Stromal cell of bone marrow (primary cell): ENCODE data around the gene C11orf52.
"Not testable (repeated sequence)": the region's sequence is repeated elsewhere in the genome, so short reads cannot be mapped to it uniquely, and the experiment has no call there.

Source experiments
- DNase-seq: peaks from one replicate; pipeline ENCODE4 v3.0.0-alpha.2; 2012; ENCODE audit warnings: low read depth

C11orf52 gene, protein sequence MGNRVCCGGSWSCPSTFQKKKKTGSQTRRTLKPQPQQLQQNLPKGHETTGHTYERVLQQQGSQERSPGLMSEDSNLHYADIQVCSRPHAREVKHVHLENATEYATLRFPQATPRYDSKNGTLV

GRCh38 chr11:111918390-111919256 is at the start of gene C11orf52:
C11orf52 (plus strand) TSS chr11:111918913; CDS start chr11:111918973, 60 bp downstream.
- no peak for DNase-seq

DNA sequence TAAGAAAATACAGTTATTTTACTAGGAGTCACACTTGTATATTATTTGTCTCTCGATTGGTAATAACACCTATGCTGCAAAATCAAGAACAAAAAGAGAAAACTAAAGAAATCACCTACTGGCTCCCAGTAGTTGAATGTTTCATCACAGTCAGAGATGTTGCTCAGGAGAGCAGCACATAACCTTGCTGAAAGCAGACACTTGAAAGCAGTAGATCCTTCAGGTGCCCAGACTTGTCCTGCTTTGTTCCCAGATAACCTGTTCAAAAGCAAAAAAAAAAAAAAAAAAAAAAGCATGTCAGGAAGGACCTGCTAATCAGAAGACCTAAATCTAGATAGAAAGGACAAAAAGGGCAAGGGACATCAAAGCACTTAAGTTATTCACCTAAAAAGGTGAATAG is 48.6 kb upstream of the C11orf52 start:
- DNase-seq: no peak

DNA sequence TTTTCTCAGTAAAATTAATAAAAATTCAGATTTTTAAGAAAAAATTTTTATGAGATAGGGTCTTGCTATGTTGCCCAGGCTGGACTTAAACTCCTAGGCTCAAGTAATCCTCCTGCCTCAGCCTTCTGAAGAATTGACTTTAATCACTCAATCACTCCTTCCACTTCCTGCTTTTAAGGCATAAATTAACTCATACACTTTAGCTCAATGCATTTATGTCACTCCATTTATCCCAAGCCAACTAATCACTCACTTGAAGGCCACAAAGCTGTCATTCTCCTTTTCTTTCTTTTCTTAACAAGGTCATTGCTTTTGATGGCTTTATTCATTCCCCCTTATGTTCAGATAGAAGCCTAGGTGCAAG is 48.2 kb upstream of the C11orf52 start:
- DNase-seq: no peak

DNA sequence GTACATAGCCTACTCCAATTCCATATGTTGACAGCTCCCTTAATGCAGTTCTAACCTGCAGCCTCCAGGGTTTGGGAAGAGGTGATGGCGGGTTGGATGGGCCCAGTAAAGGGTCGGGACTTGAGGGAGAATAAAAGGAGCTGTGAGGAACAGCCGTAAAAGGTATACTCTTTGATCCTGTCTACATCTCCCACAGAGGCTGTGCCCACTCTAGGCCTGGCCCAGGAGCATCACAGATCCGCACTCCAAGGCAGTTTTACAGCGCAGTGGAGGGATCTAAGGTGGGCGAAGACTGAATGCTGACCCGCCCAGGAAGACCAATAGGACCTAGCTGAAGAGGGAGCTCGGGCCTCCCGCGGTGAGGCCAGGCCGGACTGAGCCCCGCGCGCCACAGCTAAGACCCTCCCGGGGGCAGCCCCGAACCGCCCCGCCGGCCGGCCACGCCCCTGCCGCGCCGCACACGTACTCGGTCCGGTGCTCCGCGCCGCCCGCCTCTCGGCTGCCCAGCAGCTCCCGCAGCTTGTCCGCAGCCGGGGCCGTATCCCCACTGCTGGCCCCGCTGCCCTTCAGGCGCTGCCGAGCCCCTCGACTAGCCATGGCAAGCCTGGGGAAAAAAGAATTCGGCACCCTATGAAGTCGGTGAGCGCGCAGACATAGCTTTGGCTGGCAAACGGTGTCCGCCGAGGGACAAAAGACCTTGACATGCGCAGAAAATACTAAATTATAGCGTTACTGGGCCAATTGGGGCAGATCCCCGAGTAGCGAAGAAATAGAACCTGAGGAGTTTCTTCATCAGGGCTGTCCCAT is 47.6 kb upstream of the C11orf52 start, which contains the start of gene ALG9:
ALG9 (minus strand) TSS at position 696 of the 807 bp plus-strand sequence; CDS start at position 597, 99 bp downstream.
- peak; percentile 72 for DNase-seq

DNA sequence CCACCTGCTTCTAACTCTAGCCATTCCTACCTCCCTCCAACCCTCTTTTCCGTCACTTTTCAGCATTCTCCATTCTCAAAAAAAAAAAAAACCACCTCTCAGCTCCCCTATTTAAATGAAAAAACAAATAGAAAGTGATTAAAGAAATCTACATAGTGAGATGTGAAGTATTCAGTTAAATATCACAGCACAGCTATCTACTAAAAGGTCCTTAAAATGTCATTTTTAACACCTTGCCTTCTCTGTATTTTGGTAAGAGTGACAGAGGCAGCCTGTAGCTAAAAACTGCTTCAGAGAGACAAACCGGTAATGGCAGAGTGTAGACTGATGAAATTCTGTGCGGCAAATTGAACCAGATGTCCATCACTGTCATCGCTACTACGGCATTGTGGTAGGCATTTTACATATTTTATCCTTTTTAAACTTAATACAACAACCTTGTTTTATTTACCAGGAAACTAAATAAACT is 47.0 kb upstream of the C11orf52 start:
- no peak for DNase-seq

- DNase-seq: no peak
Observed at GRCh38 chr11:111878385-111878848, 40.3 kb upstream of the C11orf52 start.

GRCh38 chr11:111878849-111879636 is 39.7 kb upstream of the C11orf52 start, which contains the start of the genes CFAP68 and FDXACB1:
CFAP68 (plus strand) TSS chr11:111879541; CDS start chr11:111879561, 20 bp downstream.
FDXACB1 (minus strand) TSS chr11:111879165; CDS start chr11:111879132, 33 bp downstream.
- DNase-seq: peak; percentile 95

- DNase-seq: no peak
Observed at GRCh38 chr11:111879637-111879960, 39.1 kb upstream of the C11orf52 start.

- DNase-seq: no peak
Observed at GRCh38 chr11:111882202-111882601, 36.5 kb upstream of the C11orf52 start.

DNA sequence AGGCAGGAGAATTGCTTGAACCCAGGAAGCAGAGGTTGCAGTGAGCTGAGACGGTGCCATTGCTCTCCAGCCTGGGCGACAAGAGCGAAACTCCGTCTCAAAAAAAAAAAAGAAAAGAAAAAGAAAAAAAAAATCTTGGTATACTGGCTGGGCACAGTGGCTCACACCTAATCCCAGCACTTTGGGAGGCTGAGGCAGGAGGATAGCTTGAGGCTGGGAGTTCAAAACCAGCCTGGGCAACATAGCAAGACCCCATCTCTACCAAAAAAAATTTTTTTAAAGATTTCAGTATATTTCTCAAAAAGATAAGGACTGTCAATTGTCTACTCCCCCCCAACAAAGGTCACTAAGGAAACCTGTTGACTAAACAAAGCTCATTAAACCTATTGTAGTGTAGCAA is 33.7 kb upstream of the C11orf52 start:
- not testable (repeated sequence) for DNase-seq

GRCh38 chr11:111886032-111886431 is 32.7 kb upstream of the C11orf52 start:
- no peak for DNase-seq

GRCh38 chr11:111886844-111887243 is 31.9 kb upstream of the C11orf52 start:
- no peak for DNase-seq

DNA sequence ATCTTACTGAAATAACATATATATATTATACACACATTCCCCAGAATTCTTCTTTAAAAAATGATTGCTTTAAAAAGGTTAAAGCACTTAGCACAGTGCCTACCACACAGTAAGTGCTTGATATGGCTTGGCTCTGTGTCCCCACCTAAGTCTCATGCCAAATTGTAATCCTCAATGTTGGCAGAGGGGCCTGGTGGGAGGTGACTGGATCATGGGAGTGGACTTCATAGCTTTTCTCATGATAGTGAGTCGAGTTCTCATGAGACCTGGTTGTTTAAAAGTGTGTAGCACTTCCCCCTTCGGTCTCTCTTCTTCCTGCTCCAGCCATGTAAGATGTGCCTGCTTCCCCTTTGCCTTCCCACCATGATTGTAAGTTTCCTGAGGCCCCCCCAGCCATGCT is 13.3 kb upstream of the C11orf52 start:
- DNase-seq: peak; percentile 51

DNA sequence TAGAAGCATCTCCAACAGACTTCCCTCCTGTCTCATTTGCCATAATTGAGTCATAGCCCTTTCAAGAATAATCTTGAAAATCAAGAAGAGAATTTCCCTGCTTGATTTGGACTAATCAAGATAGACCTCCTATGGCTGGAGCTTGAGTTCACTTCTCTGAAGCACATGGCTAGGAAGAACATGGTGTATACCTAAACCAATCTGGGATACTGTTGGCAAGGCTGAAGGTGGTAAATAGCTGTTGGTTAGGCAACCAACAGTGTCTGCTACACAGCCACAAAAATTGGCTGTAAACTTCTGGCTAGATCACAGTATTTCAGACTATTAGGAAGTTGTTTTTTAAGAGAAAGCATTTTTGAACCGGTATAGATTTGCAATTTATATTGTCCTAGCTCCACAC is 12.0 kb upstream of the C11orf52 start:
- no peak for DNase-seq

- DNase-seq: no peak
Observed at GRCh38 chr11:111908639-111909305, 9.9 kb upstream of the C11orf52 start.

- DNase-seq: no peak
Observed at GRCh38 chr11:111909378-111909777, 9.3 kb upstream of the C11orf52 start.

GRCh38 chr11:111910676-111911562 is 7.8 kb upstream of the C11orf52 start:
- DNase-seq: no peak

DNA sequence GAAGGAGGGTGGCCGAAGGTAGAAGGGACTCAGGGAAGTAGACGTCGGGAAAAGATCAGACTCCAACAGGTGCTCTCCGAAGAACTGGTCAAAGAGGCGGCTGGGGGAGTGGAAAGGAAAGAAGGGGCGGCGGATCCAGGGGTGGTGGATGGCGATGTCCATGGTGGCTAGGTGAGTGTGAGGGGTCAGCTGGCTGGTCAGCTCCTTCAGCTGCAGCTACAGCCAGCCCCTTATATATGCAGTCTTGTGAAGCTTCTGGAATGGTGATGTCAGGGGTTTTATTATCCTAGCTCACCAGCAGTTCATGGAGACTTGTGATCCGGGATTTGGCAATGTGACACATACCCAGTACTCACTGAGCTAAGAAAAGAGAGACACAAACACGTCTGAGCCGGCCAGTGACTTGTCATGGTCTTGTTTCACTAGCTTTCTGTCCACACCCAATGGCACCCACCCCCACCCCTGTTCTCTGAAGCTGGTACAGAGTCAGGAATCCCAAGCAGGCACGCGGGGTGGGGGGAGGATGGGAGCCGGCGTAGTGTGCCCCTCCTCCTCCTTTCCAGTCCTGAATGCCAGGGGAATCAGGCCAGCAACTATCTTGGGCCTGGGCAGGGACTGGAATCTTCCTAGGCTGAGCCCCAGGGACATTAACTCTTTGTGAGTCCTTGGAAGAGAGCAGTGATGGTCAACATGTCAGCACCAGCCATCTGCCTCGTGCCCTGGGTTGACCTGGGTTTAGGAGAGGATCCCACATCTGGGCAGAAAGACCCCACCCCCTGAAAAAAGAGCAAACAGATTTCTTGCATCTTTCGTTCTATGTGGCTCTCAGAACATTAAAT is 6.9 kb upstream of the C11orf52 start, which contains the start of gene CRYAB:
CRYAB (minus strand) TSS at position 208 of the 839 bp plus-strand sequence; CDS start at position 162, 46 bp downstream.
- peak; percentile 97 for DNase-seq

DNA sequence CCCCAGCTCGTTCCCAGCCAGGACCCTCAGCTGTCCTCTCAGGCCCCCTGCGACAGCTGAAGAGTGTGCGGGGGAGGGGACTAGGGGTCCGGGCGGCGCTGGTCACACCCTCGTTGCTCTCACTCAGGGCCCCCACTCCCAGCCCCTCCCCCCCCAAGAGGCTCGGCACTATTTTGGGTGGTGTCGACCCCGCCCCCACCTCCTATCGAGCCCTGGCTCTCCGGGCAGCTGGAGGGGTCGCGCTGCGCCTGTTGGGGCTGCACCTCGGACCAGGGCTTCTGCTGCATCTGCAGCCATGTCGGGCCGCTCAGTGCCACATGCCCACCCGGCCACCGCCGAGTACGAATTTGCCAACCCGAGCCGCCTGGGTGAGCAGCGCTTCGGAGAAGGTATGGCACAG is 6.2 kb upstream of the C11orf52 start, which contains the start of gene HSPB2:
HSPB2 (plus strand) TSS at position 200 of the 400 bp plus-strand sequence; CDS start at position 296, 96 bp downstream.
- DNase-seq: no peak
